Muscle of back (tissue), 13 donors: ENCODE measurements around the gene MOG. TPM values are rescaled to one million over a fixed set of nuclear protein-coding genes. Genes with fewer than 3 reads are reported as not detected.

Source experiments
- DNase-seq, 3 donors: peaks; one replicate each; pipeline versions ENCODE4 v3.0.0 to v3.0.0-alpha.2; 2013
- long read RNA-seq, 9 donors: transcript quantifications; one replicate each; lab custom pipeline, GENCODE V29; 2026
- polyA plus RNA-seq, 10 donors: library from polyadenylated mRNA; unstranded; fragments of 120-200 nt; gene quantifications; one replicate each; pipeline ENCODE4 v1.2.1, GENCODE V29; 2013; ENCODE audit not compliant: insufficient read length in 10 of 10

The MOG gene
- polyA plus RNA-seq = not detected
- long read RNA-seq, donor 1 = 0 reads
- long read RNA-seq, donor 2 = 0 reads
- long read RNA-seq, donor 3 = 0 reads
- long read RNA-seq, donor 4 = 0 reads
- long read RNA-seq, donor 5 = 0 reads
- long read RNA-seq, donor 6 = 0 reads
- long read RNA-seq, donor 7 = 0 reads
- long read RNA-seq, donor 8 = 0 reads
- long read RNA-seq, donor 9 = 0 reads

- DNase-seq = no peak
These were observed at the start of gene MOG for GRCh38 chr6:29656798-29657197. Gene MOG, plus strand, starts transcription at chr6:29657092. Its CDS starts 118 bp downstream, at chr6:29657210.

GRCh38 chr6:29608131-29608530, 48.8 kb upstream of the MOG start:
- DNase-seq = no peak

- DNase-seq = no peak
These were observed 46.4 kb upstream of the MOG start for GRCh38 chr6:29610540-29610939.

DNA sequence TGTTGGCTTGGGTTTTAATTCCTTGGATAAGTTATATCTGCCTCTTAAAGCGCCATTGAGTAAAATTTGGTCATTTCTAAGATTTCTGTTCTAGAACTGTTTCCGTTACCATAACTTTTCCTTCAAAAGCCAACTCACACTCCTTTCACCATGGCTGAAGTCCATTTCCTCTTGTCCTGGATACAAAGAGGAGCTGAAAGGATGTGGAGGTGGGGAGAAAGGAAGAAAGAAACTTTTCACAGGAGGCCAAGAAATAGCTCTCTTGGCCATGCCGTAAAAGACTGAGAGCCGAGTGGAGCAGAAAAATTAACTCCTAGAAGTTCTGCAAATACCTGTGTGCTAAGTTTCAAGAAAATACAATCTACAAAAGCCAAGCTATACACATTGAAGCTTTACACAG, 45.5 kb upstream of the MOG start:
- no peak for DNase-seq

DNA sequence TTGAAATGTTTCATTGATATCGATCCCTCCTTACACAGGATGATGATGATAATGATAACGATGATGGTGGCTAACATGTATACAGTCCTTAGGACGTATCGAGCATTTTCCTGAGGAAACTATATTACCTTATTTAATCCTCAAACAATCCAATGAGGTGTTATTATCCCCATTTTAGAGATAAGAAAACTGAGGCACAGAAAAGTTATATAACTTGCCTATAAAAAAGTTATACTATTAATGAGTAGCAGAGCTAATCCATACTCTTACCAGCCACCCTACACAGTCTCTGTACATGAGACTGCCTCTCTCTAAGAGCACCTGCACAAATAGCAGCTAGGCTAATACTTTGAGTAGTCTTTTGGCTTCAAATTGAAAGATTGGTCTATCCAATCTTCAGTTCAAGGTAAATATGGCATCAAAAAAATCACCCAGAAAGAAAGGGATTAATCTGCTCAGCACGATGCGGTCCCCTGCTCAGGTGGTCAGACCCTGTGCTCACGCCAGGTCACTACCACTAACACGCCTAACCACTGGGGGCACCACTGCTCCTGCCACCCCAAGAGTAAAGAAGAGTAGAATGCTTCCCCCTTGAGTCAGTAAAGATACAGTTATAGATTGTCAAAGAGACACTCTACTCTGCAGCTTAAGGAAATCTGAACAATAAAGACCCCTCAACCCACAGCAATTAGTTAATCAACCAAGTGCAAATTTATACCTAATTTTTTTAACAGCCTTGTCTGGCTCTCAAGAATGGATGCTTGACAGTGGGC, 38.9 kb upstream of the MOG start:
- no peak for DNase-seq

GRCh38 chr6:29619578-29620160, 37.2 kb upstream of the MOG start:
- DNase-seq = no peak

DNA sequence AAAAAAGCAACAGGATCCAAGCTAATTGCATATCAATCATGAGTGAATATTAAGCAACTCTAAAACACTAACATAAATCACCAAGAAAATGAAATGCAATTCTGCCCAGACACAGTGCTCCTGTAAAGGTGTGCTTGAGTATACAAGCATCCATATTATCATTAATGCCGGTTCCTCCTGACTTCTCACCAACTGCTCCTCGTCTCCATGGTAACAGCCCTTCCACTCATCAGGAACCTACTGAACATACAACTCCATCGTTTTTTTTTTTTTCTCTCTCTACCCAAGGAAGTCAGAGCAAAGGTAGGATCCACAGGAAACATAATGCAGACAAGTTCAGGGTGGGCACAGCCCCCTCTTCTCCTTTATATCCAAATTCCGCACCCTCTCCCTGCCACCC, 36.3 kb upstream of the MOG start:
- DNase-seq = no peak

- DNase-seq = no peak
These were observed 32.4 kb upstream of the MOG start for GRCh38 chr6:29624520-29624961.

DNA sequence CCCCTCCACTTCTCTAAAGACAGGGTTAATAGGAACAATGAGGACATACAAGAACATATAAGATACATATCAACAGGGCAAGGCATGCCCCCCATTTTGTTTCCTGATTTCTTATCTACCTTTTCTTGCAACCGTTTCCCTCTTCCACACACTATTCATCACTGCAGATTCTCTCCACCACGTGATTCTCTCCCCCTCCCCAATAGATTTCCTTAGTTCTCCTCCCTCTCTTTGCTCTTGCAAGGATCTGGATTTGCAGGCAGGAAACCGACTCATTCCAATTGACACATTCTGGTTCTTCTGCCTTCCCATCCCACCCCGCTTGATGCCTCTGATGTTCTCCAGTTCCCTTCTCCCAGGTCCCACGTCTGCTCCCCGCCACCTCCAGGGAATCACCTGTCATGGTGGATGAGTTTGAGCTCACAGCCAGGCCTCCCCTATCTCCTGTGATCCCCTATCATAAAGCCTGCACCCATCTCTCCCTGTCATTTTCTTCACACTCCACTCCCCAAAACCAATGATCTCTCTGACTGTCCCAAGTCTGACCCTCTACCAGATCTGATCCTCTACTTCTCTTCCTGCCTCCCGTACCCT, 31.5 kb upstream of the MOG start:
- DNase-seq = no peak

- DNase-seq = peak in 1 of 3 donors; percentile 20
These were observed 29.7 kb upstream of the MOG start for GRCh38 chr6:29626948-29627754.

DNA sequence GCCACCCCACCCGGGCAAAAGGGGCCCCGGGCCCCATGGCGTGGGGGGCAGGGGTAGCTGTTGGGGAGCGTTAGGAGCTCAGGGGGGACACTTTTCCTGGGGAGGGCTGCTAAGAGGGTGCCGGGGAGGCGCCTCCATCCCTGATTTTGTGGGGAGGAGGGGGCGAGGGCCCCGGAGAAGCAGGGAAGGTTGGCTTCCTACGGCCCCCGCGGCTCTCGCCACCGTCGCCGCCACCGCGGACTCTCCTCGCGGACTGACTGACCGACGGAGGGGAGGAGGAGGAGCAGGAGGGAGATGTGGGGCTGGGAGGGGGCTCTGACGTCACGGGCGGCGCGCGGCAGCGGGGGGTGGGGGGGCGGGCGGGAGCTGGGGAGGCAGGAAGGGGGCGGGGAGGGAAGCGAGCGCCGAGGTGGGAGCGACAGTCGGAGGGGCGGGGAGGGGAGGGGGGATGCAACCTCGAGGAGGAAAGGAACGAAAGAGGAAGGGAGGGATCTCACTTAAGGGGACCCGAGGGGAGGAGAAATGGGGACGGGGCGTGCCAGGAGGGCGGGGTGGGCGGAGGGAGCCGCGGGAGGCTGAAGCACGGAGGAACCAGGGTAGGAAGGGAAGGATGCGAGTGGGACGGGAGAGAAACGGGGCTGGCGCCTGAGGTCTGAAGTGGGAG, 29.0 kb upstream of the MOG start:
- peak; percentile 82 to 92 (median 83) for DNase-seq

DNA sequence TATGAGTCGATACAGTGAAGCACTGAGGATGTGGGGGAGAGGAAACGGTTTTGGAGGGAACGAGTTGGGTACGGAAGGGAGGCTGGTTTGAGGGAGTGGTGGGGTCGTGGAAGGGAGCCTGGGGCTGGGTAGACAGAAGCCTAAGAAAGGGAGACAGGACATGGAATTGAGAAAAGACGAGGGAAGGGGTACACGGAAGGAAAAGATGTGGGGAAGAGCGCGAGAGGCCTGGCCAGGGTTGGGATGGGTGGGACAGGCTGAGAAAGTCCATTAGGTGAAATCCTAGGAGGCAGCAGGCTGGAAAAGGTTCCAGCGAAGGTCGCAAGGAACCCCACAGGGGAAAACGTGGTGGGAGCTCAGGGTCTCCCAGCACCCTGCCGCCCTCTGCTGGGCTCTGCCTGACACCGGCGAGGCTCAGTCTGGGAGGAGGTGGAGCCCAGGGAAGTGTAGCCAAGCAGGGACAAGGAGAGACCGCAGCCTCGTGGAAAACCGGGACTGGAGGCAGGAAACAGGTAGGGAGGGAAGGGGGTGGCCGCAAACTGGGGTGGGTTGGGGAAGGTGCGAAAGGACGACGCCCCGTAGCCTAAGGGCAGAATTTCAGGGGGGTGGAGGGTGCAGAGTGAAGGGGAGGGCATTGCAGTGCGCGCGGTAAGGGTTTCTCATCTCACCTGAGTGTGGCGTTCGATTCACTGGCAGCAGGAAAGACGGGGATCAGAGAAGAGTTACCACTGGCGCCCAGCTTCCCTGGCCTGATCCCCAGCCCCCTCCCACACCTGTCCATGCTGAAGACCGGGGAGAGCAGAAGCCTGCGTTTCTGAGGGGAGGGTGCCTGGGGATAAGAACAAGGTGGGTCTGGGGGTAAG, 28.2 kb upstream of the MOG start:
- peak; percentile 64 to 88 (median 75) for DNase-seq

DNA sequence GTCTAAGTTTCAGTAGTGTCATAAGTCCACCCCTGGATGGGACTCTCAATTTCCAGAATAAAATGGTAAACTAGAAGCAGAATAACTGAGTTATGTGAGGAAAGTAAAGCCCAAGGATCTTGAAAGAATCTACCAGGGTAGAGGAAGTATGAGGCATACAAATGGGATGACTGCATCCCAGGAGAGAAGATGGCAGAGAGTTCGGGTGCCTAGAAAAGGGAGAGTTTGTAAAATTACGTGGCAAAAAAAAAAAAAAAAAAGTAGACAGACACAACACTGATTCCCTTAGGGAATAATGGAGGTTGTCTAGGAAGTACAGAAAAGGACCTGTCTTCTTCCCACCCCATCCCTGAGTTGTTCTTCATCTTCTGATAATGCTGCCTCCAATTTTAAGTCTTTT, 27.3 kb upstream of the MOG start:
- no peak for DNase-seq

DNA sequence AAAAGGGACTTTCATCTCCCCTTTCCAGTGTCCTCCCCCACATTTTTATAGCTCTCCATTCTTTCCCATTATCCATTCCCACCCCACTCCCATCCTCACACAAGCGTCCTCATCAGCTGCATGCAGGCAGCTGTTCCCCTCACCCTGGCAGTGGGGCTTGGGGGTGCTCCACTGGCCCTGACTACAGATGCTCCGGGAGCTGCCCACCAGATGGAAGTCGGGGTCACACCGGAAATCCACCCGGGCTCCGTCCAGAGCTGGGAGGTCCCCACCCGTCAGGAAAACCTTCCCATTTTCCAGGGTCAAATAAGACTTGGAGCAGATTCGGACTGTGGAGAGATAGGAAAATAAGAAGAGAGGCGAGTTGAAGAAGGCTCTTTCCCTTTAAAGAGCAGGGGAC, 26.6 kb upstream of the MOG start:
- DNase-seq = no peak

DNA sequence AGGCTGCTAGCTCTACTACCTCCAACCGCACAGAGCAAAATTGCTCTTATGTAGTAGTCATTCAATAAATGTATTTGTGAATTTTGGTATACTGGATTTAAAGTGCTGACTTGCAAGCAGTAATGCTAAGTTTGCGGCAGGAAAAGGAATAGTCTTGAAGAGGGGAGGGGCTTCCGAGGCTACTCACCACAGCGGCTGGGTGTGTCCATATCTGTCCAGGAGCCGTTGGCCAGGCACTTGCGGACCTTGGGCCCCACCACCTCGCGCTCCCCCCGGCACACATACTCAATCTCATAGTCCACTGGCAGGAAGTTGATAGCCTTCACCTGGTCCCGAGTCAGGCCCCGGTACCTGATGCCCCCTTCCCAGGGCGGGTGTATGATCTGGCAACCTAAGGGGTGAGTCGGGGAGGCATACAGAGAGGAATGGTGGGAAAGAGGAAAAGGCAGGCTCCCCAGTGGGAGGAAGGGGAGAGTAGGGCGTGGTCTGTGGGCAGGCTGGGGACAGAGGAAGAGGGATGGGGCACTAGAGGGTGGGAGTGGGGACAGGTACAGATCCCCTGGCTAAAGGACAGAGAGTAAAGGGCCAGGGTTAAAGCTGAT, 25.6 kb upstream of the MOG start:
- DNase-seq = no peak

DNA sequence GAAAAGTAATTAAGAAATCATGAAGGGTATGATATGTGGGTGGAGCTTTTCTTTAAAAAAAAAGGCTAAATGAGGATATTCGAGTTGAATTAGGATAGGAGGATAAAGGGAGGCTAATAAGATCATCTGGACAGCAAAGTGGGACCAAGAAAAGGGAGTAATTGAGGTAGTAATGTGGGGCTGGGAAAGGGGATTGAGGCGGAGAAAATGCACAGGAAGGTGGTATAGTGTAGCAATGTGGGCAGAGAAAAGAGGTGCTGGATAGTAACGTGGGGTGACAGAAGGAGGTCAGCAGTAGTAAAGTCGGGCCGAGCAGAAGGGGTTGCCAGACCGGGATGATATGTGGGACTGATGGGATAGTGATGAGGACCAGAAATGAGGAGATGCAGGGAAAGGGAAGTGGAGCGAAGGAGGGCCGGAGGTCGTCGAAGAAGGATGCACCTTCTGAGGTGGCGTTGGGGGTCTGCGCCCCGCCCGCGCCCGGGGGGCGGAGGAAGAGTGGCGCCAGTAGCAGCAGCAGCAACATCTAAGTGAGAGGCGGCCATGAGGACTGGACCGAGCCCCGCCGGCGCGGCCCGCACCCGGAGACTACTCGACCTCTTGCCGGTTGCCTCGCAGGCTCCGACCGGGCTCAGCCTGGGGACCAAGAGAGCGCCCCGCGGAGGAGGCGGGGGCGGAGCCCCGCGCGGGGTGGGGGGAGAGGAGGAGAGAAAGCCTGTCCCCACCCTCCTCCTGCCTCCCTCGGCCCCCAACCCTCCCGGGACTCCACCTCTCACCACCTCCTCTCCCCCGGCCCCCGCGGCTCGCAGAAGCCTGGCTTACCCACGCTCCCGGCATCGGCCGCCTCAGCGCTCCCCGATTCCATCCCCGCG, 24.8 kb upstream of the MOG start:
- DNase-seq = peak; percentile 34 to 72 (median 40)

DNA sequence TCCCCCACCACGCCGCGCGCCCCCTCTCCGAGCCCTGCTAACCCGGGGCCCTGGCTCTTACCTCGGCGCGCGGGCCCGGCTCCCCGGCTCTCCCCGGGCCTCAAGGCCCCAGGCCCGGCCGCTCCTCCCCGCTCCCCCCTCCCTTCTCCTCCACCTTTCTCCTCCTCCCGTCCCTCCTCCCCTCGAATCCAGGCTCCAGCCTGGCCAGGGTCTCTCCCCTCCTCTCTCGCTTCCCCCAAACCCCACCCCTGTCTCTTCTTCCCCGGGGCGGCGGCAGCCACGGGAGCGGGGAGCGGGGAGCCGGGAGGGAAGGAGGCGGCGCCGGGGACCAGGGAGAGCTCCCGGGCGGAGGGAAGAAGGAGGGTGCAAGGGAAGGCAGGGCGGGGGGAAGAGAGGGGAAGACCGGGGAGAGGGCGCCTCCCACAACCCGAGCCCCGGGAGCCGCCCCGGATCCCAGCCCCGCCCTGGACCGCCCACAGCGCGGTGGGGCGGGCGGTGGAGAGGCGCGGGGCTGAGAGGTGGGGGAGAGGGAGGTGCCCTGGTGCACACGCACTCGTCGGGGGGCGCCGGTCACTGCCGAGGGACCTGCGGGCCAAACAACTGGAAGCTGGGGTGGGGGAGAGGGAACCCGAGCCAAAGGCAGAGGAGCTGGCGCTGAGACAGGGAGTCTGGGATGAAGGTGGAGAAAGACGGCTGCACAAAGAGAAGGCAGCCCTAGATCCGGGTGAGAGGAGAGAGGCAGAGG, 23.9 kb upstream of the MOG start, which contains the start of gene GABBR1:
TSS of gene GABBR1 (minus strand) at position 395 of the 745 bp plus-strand sequence. CDS start 798 bp downstream, outside the sequence.
- peak; percentile 89 to 97 (median 90) for DNase-seq

GRCh38 chr6:29633534-29633905, 23.4 kb upstream of the MOG start:
- DNase-seq = no peak
